ENCODE data around the gene RHBDD3.

RHBDD3 gene

GRCh38 chr22:29291215-29291614 is 23.4 kb upstream of the RHBDD3 start:
- peak overlapping the region; percentile 12; the same call in 1 of the 2 replicates for H3K27ac ChIP-seq
- no peak for TF ChIP-seq CTCF (conservative IDR thresholded peaks at IDR 0.05)

DNA sequence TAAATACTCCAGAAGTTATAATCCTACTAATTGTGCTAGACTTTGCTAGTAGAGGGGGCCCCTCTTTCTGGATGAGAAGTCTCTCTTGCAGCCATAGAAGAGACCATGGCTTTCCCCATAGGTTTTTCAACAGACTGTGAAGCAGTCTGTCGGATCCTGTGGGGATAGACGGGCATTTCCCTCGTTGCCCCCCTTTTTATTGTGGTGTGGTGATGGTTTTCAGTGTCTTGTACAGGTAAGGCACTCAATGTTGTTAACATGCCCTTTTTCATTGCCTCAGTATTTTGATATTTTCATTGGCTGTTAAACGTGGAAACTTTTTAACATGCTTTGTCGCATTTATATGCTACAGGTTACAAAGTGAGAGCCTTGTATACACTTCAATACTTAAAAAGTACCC is 22.3 kb upstream of the RHBDD3 start:
- TF ChIP-seq CTCF (conservative IDR thresholded peaks at IDR 0.05): no peak
- H3K27ac ChIP-seq: peak overlapping the region; percentile 12; the same call in 1 of the 2 replicates

DNA sequence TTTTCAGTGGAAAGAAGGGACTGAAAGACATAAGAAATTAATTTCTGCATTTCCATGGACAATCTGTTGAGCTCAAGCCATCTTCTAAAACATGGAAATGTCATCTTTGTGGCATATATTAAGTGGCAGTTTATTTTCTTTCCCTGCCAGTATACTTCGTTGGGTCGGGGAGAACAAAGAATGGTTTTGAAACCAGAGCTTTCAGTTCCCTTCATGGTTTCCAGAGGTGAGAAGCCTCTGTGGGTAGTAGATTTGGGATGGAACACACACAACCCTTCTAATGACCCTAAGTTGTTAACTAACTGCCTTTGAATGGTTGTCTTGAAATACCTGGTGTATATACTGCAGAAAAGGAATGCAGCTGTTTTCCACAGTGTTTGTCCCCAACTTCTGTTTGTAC is 21.1 kb upstream of the RHBDD3 start:
- no peak for TF ChIP-seq CTCF (conservative IDR thresholded peaks at IDR 0.05)
- no peak overlapping the region; the same call in 1 of the 2 replicates for H3K27ac ChIP-seq

DNA sequence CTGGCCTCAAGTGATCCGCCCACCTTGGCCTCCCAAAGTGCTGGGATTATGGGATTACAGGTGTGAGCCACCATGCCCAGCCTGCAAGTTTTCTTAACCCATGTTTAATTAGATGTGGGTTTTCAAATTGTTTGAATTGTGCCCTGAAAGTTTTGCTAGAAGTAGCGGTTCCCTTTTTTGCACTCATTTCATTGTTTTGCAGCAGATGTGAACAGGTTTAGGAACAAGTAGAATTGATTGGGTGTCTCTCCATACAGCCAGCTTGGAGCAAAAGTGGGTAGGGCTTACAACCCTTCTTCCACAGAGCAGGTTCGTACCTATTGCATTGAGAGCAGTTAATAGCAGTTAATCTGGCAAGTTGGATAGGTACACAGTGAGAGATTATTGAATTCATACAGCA is 16.4 kb upstream of the RHBDD3 start:
- TF ChIP-seq CTCF (conservative IDR thresholded peaks at IDR 0.05): no peak
- no peak overlapping the region for H3K27ac ChIP-seq

GRCh38 chr22:29277927-29278326 is 10.1 kb upstream of the RHBDD3 start:
- H3K27ac ChIP-seq: peak overlapping the region; percentile 11; the same call in 1 of the 2 replicates
- no peak for TF ChIP-seq CTCF (conservative IDR thresholded peaks at IDR 0.05)

GRCh38 chr22:29275819-29276565 is 8.2 kb upstream of the RHBDD3 start:
- no peak for TF ChIP-seq CTCF (conservative IDR thresholded peaks at IDR 0.05)
- H3K27ac ChIP-seq: peak overlapping the region; percentile 60

GRCh38 chr22:29275167-29275566 is 7.4 kb upstream of the RHBDD3 start:
- H3K27ac ChIP-seq: peak overlapping the region; percentile 60
- no peak for TF ChIP-seq CTCF (conservative IDR thresholded peaks at IDR 0.05)

Measured in VCaP (cell line).